Astrocyte of the spinal cord (primary cell): ENCODE measurements around the gene C2CD4B.

Experiments
- DNase-seq: peaks from one replicate; pipeline ENCODE4 v3.0.0; 2011; ENCODE audit warnings: low read depth, low spot score
- H3K4me3 ChIP-seq: 2 replicates; pipeline ENCODE4 v1.5.1; 2011; ENCODE audit warnings: low read depth, mild to moderate bottlenecking, low read length, moderate library complexity
- in situ Hi-C: cut with HindIII; loops from 2 replicates; pipeline ENCODE4 v1.10.0; 2017; ENCODE audit warnings: low sequenced_read_pairs
- TF ChIP-seq, protein P1 (sequence below): IDR thresholded peaks from 2 replicates; pipeline ENCODE4 v1.5.1; 2012; ENCODE audit warnings: low read depth, mild to moderate bottlenecking, low read length, inconsistent platforms

C2CD4B gene, protein sequence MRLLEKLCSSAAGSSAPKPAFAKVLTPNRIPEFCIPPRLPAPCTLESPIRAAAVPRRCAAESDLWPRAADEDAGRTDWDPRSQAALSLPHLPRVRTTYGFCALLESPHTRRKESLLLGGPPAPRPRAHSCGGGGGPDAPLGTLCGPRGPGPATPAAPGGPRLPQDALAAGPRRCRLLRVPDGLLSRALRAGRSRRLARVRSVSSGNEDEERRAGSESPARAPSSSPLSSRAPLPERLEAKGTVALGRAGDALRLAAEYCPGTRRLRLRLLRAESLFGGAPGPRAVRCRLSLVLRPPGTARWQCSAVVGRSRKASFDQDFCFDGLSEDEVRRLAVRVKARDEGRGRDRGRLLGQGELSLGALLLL

DNA sequence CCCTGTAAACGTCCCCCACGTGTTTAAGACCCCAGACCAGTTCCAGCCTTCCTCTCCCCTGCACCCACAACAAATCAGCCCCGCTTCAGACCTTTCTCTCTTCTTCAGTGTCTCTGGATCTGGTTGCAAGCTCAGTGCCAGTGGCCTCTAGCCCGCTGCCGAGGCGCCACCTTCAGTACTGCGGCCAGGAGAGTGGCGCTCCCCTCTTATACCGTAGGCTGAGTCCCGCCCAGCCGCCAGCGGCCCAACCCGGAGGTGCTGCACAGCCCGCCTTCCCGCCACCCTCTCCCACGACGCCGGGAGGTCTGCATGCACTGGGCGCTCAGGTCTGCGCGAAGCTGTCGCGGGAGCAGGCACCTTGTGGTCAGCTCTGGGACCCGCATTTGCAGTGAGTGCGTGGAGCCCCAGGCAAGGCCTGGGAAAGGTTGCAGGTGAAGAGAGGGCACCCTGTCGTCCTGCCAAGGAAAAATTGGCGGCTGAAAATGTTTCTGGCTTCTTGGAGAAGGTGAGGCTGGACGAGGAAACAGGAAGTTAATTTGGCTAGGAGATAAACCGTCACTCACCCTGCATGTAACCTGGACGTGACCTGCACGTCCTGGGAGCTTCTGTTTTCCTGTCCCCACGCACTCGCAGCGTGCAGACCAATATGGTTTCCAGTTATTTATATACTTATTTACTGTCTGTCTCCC, at the start of gene C2CD4B:
TSS of gene C2CD4B (minus strand) at position 182 of the 689 bp plus-strand sequence. CDS start 301 bp downstream, outside the sequence.
- in situ Hi-C loops, result no loop called here
- TF ChIP-seq, protein P1, sequence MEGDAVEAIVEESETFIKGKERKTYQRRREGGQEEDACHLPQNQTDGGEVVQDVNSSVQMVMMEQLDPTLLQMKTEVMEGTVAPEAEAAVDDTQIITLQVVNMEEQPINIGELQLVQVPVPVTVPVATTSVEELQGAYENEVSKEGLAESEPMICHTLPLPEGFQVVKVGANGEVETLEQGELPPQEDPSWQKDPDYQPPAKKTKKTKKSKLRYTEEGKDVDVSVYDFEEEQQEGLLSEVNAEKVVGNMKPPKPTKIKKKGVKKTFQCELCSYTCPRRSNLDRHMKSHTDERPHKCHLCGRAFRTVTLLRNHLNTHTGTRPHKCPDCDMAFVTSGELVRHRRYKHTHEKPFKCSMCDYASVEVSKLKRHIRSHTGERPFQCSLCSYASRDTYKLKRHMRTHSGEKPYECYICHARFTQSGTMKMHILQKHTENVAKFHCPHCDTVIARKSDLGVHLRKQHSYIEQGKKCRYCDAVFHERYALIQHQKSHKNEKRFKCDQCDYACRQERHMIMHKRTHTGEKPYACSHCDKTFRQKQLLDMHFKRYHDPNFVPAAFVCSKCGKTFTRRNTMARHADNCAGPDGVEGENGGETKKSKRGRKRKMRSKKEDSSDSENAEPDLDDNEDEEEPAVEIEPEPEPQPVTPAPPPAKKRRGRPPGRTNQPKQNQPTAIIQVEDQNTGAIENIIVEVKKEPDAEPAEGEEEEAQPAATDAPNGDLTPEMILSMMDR, result no peak
- no peak for DNase-seq
- H3K4me3 ChIP-seq, result no peak within 1 kb of the TSS

DNA sequence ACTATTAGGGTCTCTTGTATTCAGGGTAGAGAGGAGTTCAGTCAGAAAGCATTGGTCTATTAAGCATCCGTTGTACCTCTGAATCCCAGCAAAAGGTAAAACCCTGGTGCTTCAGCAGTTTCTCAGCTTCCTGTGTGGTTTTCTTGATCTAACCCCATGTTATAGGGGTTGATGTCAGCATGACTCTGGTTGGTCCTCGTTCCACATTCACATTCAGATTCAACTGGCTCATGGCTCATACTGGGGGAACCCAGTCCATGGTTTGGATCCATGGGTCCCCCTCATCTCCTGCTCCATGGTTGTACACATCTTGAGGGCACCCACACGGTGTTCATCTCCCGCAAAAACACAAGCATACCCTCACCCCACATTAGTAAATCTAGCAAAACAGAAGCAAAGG, 47.7 kb upstream of the C2CD4B start:
- TF ChIP-seq, protein P1, result no peak
- no peak overlapping the region for H3K4me3 ChIP-seq
- in situ Hi-C loops, result no loop called here
- no peak for DNase-seq

DNA sequence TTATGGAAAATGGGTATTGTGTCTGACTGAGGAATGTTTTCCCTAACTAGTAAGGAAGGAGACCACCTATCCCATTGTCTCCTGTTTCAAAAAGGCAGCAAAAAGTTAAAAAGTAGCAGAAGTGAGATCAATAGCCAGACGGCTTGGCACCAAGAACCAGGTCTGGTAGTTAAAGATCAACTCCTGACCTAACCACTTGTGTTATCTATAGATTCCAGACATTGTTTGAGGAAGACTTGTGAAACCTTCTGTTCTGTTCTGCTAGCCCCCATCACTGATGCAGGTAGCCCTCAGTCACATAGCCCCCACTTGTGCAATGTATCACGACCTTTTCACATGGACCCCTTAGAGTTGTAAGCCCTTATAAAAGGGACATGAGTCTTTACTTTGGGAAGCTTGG, 46.3 kb upstream of the C2CD4B start:
- no peak for DNase-seq
- TF ChIP-seq, protein P1, result no peak
- in situ Hi-C loops, result no loop called here

DNA sequence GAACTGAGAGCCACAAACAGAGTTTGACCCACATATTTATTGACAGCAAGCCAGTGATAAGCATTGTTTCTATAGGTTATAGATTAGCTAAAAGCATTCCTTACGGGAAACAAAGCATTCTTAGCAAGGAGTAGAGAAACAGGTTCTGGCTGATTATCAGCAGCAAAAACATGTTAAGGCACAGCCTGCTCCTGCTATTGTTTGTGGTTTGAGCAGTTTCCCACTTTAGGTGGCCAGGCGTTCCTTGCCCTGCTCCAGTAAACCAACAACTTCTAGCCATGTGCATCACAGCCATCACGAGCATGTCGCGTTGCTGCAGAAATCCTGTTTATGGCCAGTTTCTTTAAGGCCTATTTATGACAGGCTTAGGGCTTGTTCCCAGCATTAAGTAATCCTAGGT, 44.7 kb upstream of the C2CD4B start:
- in situ Hi-C loops, result no loop called here
- TF ChIP-seq, protein P1, result no peak
- H3K4me3 ChIP-seq, result no peak overlapping the region
- DNase-seq, result no peak

More for the DNA sequence above, 46.3 kb upstream of the C2CD4B start:
- no peak overlapping the region for H3K4me3 ChIP-seq

DNA sequence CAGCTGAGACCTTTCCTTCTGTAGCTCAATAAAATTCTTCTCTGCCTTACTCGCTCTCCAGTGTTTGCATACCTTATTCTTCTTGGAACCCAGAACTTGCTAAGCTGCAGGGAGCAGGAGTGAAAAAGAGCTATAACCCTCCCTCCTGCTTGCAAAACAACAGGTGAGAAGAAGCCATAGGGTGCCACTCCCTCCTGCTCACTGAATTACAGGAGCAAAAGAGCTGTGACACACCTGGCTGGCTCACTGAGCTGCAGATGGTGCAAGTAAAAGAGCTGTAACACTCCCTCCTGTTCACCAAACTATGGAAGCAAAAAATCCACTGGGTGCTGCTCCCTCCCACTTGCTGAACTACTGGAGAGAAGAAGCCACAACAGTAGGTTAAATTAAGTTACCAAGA, 44.2 kb upstream of the C2CD4B start:
- H3K4me3 ChIP-seq, result no peak overlapping the region
- TF ChIP-seq, protein P1, result no peak
- in situ Hi-C loops, result no loop called here
- DNase-seq, result no peak

DNA sequence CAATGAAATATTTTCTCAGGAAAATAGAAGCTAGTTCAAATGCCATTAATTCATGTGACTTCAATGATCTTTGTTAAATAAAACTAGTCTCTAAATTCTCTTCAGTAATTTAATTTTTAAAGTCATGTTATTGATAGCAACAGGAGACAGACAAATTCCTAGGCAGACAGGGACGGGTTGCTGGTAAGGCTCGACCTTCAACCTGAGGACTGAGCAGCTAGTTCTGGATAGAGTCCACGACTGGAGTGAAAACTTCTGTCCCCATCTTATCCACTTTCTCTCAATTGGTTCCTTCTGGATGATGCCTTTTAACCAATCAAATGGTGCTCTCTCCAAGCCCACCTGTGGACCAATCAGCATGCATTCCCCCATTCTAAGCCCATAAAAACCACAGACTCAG, 43.8 kb upstream of the C2CD4B start:
- TF ChIP-seq, protein P1, result no peak
- in situ Hi-C loops, result no loop called here
- no peak overlapping the region for H3K4me3 ChIP-seq
- no peak for DNase-seq
